GM23338 (cell line): ENCODE measurements around the gene SLC35B3.

Source experiments
- EZH2 ChIP-seq: fragments of 200-600 bp; sonication (generic); IDR thresholded peaks from one replicate; pipeline ENCODE4 v1.8.0; 2017; ENCODE audit warnings: antibody characterized with exemption, mild to moderate bottlenecking, low read depth; ENCODE audit not compliant: unreplicated experiment
- EZH2phosphoT487 ChIP-seq: fragments of 200-600 bp; sonication (generic); IDR thresholded peaks from one replicate; pipeline ENCODE4 v1.8.1; 2018; ENCODE audit warnings: antibody characterized with exemption; ENCODE audit not compliant: unreplicated experiment
- JUNB ChIP-seq: IDR thresholded peaks from one replicate; pipeline ENCODE4 v1.6.1; 2016; ENCODE audit warnings: antibody characterized with exemption; ENCODE audit not compliant: unreplicated experiment
- POLR2AphosphoS5 ChIP-seq: IDR thresholded peaks from 2 replicates; pipeline ENCODE4 v1.6.1; 2016; ENCODE audit warnings: antibody characterized with exemption, low read depth
- TF ChIP-seq, protein P1 (sequence below), 2 experiments: fragments of 200-600 bp in 1 of 2; sonication (generic) in 1 of 2; conservative IDR thresholded peaks; 2 replicates each; pipeline versions ENCODE4 v1.5.1 to v1.6.1; 2016 to 2017; ENCODE audit warnings: antibody characterized with exemption in 2 of 2, low read depth in 2 of 2, mild to moderate bottlenecking in 2 of 2, moderate library complexity in 1 of 2

- TF ChIP-seq POLR2AphosphoS5 (no peak), JUNB (no peak), EZH2phosphoT487 (no peak), EZH2 (no peak)
- TF ChIP-seq, protein P1, sequence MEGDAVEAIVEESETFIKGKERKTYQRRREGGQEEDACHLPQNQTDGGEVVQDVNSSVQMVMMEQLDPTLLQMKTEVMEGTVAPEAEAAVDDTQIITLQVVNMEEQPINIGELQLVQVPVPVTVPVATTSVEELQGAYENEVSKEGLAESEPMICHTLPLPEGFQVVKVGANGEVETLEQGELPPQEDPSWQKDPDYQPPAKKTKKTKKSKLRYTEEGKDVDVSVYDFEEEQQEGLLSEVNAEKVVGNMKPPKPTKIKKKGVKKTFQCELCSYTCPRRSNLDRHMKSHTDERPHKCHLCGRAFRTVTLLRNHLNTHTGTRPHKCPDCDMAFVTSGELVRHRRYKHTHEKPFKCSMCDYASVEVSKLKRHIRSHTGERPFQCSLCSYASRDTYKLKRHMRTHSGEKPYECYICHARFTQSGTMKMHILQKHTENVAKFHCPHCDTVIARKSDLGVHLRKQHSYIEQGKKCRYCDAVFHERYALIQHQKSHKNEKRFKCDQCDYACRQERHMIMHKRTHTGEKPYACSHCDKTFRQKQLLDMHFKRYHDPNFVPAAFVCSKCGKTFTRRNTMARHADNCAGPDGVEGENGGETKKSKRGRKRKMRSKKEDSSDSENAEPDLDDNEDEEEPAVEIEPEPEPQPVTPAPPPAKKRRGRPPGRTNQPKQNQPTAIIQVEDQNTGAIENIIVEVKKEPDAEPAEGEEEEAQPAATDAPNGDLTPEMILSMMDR (conservative IDR thresholded peaks at IDR 0.05; ENCODE audit: low read depth in 2 of 2): no peak
Measured at GRCh38 chr6:8442150-8442549, 6.8 kb upstream of the SLC35B3 start.
